Measurements from ENCODE around the gene GLI2. TPM values are rescaled to one million over a fixed set of nuclear protein-coding genes. Genes with fewer than 3 reads are reported as not detected.
A peak's percentile ranks its signal among the peaks of the same experiment; 100 is the strongest.

The GLI2 gene
- total RNA-seq, 1 donor = 10.1 TPM

- peaks cover 96% of the 10 kb centered on the region for H3K79me2 ChIP-seq (ENCODE audit: insufficient read depth, low read length)
- TF ChIP-seq CTCF (IDR thresholded peaks at IDR 0.05; ENCODE audit: extremely low read depth, low read depth, low read length) = no peak
- no peak for DNase-seq (ENCODE audit: insufficient read length, low spot score, missing footprints)
Observed at GRCh38 chr2:120746144-120746543, 10.5 kb downstream of the GLI2 start.

GRCh38 chr2:120747281-120747680, 11.6 kb downstream of the GLI2 start:
- no peak for DNase-seq (ENCODE audit: insufficient read length, low spot score, missing footprints)
- no peak overlapping the region for H3K4me3 ChIP-seq (ENCODE audit: insufficient read depth, low read length)
- H3K36me3 ChIP-seq (ENCODE audit: insufficient read depth, low read length) = no peaks in the 10 kb centered on the region
- H3K4me2 ChIP-seq (ENCODE audit: insufficient read depth, low read length) = no peak overlapping the region
- H3K4me1 ChIP-seq (ENCODE audit: insufficient read depth, low read length) = peaks cover 20% of the 10 kb centered on the region
- no peak overlapping the region for H2AFZ ChIP-seq (ENCODE audit: low read length)
- H3K27me3 ChIP-seq (ENCODE audit: insufficient read depth, low read length) = no peaks in the 10 kb centered on the region
- peaks cover 59% of the 10 kb centered on the region for H4K20me1 ChIP-seq (ENCODE audit: insufficient read depth, low read length)
- peaks cover 94% of the 10 kb centered on the region for H3K79me2 ChIP-seq (ENCODE audit: insufficient read depth, low read length)
- H3K27ac ChIP-seq (ENCODE audit: low read depth, low read length) = peak overlapping the region; percentile 5
- no peak for TF ChIP-seq CTCF (IDR thresholded peaks at IDR 0.05; ENCODE audit: extremely low read depth, low read depth, low read length)
- no peaks in the 10 kb centered on the region for H3K9me3 ChIP-seq (ENCODE audit: low read depth, low read length)

More at GRCh38 chr2:120746144-120746543, 10.5 kb downstream of the GLI2 start:
- Histone ChIP-seq H3K4me1 (ENCODE audit: insufficient read depth, low read length) (peaks cover 27% of the 10 kb centered on the region), H3K9me3 (ENCODE audit: low read depth, low read length) (no peaks in the 10 kb centered on the region), H3K4me2 (ENCODE audit: insufficient read depth, low read length) (no peak overlapping the region), H3K36me3 (ENCODE audit: insufficient read depth, low read length) (no peaks in the 10 kb centered on the region), H4K20me1 (ENCODE audit: insufficient read depth, low read length) (peaks cover 63% of the 10 kb centered on the region), H3K4me3 (ENCODE audit: insufficient read depth, low read length) (no peak overlapping the region), H2AFZ (ENCODE audit: low read length) (no peak overlapping the region), H3K27ac (ENCODE audit: low read depth, low read length) (no peak overlapping the region), H3K27me3 (ENCODE audit: insufficient read depth, low read length) (no peaks in the 10 kb centered on the region)

DNA sequence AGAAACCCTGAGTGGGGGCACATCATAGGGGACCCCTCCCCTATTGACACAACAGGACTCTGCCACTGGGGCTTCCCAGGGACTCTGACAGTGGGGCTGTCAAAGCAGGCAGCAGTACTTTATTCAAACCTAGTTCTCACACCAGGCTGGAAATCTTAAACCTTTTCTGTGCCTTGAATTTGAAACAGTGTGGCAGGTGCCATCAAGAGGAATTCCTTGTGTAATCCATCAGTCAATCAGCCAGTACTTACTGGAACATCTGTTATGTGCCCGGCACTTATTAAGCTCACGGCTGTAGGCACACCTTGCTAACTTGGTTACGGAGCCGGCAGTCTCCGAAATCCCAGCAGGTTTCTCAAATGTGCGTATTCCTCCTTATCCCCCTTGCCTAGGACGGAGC, 12.0 kb downstream of the GLI2 start:
- Histone ChIP-seq H3K4me2 (ENCODE audit: insufficient read depth, low read length) (no peak overlapping the region), H3K9me3 (ENCODE audit: low read depth, low read length) (no peaks in the 10 kb centered on the region), H3K27me3 (ENCODE audit: insufficient read depth, low read length) (no peaks in the 10 kb centered on the region), H3K4me3 (ENCODE audit: insufficient read depth, low read length) (no peak overlapping the region), H3K79me2 (ENCODE audit: insufficient read depth, low read length) (peaks cover 92% of the 10 kb centered on the region), H3K36me3 (ENCODE audit: insufficient read depth, low read length) (no peaks in the 10 kb centered on the region), H2AFZ (ENCODE audit: low read length) (no peak overlapping the region), H3K4me1 (ENCODE audit: insufficient read depth, low read length) (peaks cover 20% of the 10 kb centered on the region), H3K27ac (ENCODE audit: low read depth, low read length) (no peak overlapping the region), H4K20me1 (ENCODE audit: insufficient read depth, low read length) (peaks cover 57% of the 10 kb centered on the region)
- no peak for DNase-seq (ENCODE audit: insufficient read length, low spot score, missing footprints)
- no peak for TF ChIP-seq CTCF (IDR thresholded peaks at IDR 0.05; ENCODE audit: extremely low read depth, low read depth, low read length)

- peaks cover 53% of the 10 kb centered on the region for H4K20me1 ChIP-seq (ENCODE audit: insufficient read depth, low read length)
- no peak for DNase-seq (ENCODE audit: insufficient read length, low spot score, missing footprints)
- no peak overlapping the region for H3K4me3 ChIP-seq (ENCODE audit: insufficient read depth, low read length)
- no peak for TF ChIP-seq CTCF (IDR thresholded peaks at IDR 0.05; ENCODE audit: extremely low read depth, low read depth, low read length)
- H3K4me1 ChIP-seq (ENCODE audit: insufficient read depth, low read length) = peaks cover 20% of the 10 kb centered on the region
- H3K27ac ChIP-seq (ENCODE audit: low read depth, low read length) = no peak overlapping the region
- H3K79me2 ChIP-seq (ENCODE audit: insufficient read depth, low read length) = peaks cover 92% of the 10 kb centered on the region
- H2AFZ ChIP-seq (ENCODE audit: low read length) = no peak overlapping the region
- H3K9me3 ChIP-seq (ENCODE audit: low read depth, low read length) = no peaks in the 10 kb centered on the region
- H3K4me2 ChIP-seq (ENCODE audit: insufficient read depth, low read length) = no peak overlapping the region
- H3K27me3 ChIP-seq (ENCODE audit: insufficient read depth, low read length) = no peaks in the 10 kb centered on the region
- no peaks in the 10 kb centered on the region for H3K36me3 ChIP-seq (ENCODE audit: insufficient read depth, low read length)
Observed at GRCh38 chr2:120748310-120748709, 12.6 kb downstream of the GLI2 start.
